ENCODE measurements around the gene RIMKLA.

The RIMKLA gene

DNA sequence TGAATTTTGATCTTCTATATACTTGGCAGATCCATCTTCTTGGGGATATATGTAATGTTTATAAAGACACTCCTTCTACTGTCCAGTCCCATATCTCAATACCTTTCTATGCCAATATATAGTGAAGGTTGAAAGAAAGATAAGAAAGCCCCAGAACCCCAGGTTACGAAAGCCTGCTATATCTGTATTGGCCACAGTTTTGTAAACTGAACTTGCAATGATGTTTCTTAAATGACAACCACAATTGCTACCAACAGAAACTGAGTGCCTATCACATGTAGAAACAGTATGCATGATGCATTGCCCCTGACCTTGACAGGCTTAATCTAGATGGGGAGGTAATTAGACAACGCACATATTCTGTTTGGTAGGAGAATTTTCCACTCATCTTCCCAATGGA is 7.8 kb upstream of the RIMKLA start:
- no peak for DNase-seq (ENCODE audit: low read depth)

DNA sequence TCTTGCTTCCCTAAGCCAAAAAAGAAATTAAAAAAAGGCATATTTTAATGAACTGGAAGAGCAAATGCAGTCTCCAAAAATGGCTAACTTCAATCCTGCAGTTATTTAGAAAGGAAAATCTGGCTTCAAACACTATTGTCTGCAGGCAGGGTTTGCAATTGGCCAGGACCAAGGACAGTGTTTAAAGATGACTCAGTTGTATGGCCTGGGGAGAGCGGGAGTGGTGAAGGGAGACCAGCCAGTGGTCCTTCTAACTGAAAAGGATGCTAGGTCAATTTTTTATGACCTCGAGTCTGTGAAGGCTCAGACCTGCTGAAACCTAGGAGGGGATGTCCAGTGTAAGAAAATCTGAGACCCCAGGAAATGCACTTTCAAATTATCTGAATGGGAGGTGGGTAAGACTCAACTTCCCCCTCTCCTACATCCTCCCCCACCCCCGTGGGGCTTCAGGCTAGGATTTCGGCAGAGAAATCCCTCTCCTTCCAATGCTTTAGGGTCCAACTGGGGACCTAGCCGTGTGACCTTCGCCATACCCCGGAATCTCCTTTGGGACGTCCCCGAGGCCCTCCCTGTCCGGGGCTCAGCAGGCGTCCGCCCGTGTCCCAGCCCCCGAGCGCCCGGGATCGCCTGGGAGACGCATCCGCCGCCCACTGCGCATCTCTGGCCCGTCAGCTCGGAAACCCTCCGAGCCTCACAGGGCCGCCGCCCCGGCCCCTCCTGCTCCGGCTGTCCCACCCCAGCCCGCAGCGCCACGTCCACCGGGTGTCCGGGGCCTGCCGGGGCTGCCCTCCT is 602 bp upstream of the RIMKLA start:
- DNase-seq (ENCODE audit: low read depth) = no peak

DNA sequence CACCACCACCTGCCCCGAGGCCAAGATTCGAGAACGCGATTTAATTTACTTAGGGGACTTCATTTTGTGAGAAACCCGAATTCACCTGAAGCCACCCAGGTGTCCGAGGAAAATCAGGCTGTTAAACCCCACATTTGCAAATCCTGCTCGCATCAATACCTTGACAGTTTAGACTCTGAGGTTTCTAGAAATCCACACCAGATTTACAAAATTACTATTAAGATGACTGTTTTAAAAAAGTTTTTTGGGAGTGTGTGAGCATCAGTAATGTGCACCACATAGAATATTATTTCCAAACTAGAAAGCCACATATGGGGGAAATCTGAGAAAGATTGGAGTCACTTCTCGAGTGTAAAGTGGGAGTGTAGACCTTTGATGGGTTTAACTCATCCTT is 685 bp downstream of the RIMKLA start:
- DNase-seq (ENCODE audit: low read depth) = no peak

DNA sequence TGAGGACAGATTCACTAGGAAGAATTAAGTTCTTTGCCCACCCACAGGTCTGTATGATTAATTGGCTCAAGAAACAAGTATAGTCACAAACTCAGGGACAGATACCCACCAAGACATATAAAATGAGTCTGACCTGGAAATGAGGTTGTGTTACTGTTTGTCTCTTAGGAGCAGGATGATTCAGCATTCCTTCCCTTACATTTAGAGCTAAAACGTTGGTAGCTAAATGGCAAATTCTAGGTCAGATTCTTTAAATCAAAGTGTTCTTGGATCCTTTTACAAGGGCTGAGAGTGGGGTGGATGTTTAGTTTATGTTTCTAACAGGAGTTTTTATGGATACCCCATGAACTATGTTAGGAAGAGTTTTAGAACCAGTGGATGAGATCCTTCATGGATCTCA is 4.7 kb downstream of the RIMKLA start:
- no peak for DNase-seq (ENCODE audit: low read depth)

GRCh38 chr1:42386051-42386450 is 5.5 kb downstream of the RIMKLA start:
- DNase-seq (ENCODE audit: low read depth) = no peak

DNA sequence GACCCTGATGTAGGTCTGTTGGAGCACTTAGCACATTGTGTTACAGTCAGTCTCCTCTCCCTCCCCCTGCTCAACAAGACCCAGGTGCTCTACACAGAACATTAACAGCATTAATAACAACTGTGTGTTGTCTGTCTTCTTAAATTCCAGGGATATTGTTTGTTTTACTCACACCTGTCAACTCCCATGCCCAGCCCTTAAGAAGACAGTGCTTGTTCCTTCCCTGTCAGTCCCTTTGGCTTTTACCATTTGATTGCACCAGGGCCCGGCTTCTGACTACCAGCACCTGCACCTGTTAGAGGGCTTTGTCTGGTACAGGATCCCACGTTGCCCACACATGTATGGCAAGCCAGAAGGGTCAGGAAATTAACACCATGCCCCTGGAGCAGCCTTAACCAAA is 11.7 kb downstream of the RIMKLA start:
- DNase-seq (ENCODE audit: low read depth) = no peak

GRCh38 chr1:42392967-42393848 is 12.6 kb downstream of the RIMKLA start:
- no peak for DNase-seq (ENCODE audit: low read depth)

DNA sequence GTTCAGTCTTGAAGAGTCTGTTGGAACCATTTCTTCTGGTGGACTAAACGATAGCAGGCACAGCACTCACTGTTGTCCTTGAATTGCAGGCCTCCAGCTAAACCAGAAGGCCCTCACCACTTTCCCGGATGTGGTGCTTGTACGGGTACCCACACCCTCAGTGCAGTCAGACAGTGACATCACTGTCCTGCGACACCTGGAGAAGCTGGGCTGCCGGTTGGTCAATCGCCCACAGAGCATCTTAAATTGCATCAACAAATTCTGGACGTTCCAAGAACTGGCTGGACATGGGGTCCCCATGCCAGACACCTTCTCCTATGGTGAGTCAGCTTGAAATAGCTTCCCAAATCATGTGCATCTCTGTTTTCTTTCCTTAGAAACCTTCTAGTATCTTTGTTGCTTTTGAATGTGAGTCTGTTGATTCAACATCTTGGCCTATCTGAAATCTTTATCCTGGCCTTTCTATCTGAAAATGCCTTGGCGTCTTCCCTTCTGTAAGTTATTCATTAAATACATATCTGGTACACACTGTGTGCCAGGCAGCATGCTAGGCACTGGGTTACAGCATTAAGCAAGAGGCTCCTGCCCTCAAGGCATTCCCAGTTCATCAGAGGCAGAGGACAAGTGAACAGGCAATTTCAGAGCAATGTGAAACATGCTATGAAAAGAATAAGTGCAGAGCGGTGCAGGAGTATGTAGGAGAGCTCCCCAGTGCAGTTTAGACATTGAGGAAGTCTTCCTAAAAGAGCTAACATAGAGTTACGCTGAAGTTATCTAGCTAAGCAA is 18.9 kb downstream of the RIMKLA start:
- DNase-seq (ENCODE audit: low read depth) = no peak

DNA sequence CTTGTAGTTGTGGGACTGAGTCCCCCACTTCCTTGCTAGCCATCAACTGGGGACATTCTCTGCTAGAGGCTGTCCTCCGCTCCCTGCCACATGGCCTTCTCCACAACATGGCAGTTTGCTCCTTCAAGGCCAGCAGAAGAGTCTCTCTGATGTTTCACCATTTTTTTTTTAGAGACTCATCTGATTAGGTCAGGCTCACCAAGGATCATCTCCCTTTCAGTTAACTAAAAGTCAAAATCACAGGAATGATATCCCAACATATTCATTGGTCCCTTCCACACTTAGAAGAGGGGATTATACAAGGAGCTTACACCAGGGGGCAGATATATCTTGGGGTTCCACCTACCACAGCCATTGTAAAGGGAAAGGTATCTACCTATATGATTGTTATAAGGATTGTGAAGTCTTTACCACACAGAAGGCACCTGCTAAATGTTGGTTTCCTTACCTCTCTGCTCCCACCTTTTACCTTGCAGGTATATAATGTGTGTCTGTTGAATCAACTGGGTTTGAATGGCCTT is 23.3 kb downstream of the RIMKLA start:
- DNase-seq (ENCODE audit: low read depth) = no peak

DNA sequence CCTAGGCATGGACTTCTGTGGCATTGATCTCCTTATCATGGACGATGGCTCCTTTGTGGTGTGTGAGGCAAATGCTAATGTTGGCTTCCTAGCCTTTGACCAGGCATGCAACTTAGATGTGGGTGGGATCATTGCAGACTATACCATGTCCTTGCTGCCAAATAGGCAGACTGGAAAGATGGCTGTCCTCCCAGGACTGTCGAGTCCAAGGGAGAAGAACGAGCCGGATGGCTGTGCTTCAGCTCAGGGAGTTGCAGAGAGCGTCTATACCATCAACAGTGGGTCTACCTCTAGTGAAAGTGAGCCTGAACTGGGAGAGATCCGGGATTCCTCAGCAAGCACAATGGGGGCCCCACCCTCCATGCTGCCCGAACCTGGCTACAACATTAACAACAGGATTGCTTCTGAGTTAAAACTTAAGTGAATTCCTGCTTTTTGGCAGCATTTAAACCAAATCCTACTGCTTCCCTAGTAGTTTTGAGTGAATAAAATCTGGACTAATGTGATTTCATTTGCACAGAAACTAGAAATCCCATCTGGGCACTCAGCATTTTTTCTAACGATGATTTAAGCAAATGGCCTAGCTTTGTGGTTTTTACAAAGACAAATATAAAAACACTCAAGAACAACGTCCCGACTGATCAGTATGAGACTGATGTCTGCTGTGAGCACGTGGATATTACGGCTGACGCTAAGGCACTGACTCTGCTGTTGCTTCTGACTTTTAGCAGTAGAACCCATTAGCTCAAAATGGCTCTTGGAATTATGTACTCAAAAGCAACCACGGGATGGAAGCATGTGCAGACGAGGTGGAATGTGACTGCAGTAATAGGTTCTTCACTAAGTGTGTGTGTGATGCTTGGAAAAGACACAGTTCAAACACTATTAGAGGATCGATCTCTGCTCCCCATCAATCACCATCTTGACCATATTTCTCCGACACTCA is 34.2 kb downstream of the RIMKLA start:
- no peak for DNase-seq (ENCODE audit: low read depth)

DNA sequence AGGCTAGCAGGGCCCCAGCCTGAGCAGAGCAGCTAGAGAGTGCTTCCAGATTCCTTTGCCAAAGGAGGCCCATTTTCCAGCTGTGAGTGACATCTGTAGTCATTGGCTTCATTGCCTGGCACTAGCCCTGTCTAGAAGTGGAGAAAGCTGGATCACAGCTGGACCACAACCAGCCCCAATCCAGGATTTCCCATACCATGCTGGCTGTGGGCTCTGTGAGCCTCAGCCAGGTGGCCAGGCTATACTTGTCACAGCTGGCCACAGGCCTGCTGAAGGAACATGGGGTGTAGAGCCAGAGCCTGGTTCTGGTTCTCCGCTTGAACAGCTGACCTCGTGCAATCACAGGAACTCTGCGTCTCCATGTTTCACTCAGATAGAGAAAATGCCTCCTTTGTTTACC is 36.6 kb downstream of the RIMKLA start:
- no peak for DNase-seq (ENCODE audit: low read depth)

GRCh38 chr1:42418516-42418915 is 37.9 kb downstream of the RIMKLA start:
- no peak for DNase-seq (ENCODE audit: low read depth)

- DNase-seq (ENCODE audit: low read depth) = no peak
Measured at GRCh38 chr1:42419126-42419821, 38.7 kb downstream of the RIMKLA start.

- DNase-seq (ENCODE audit: low read depth) = no peak
Measured at GRCh38 chr1:42420121-42420520, 39.5 kb downstream of the RIMKLA start.

DNA sequence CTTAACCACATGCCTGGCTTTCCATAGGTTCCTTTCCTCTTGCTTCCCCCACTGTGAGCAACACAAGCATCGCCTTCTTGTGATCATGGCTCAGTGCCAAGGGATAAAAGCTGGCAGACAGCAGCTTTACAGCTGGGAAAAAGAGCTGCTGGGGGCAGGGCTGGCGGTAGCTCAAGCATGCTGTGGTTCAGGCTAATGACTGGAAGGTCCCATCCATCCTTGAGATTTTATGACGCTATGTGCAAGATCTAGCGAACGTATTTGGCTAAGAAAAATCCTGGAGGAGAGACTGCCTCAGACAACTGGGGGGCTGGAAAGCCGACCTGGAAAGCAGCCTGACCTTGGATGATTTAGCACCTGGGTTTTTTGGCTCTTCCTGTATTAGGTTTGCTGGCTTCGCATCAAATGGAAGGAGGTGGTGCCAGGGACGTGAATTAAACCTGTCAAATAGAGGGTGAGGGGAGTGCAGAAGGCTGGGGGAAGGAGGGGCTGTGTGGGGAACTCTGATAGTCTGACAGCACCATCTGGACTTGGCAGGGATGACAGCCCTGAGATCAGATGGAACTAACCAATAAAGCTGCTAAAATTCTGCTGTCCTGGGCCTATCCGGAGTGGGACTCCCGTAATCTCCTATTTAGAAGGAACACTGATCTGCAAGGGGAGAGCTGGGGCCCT is 40.5 kb downstream of the RIMKLA start:
- DNase-seq (ENCODE audit: low read depth) = no peak

DNA sequence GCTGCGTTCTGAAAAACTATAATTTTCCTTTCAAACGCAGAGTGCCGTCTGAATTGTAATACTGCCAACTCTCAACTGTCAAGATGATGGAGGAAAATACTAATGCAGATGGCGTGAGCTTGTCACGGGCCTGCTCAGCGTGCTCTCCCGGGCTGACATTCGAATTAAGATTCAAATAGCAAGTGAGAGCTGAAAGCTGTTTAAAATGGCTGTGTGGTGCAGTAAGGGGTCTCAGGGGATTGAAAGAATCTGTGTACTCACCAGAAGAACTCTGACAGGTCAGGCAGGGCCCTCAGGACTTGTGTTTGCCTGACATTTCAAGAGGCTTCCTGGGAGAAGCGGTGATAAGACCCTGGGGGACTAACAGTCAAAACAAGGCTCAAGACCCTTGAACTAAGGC is 42.1 kb downstream of the RIMKLA start:
- DNase-seq (ENCODE audit: low read depth) = no peak

GRCh38 chr1:42423681-42424080 is 43.1 kb downstream of the RIMKLA start:
- no peak for DNase-seq (ENCODE audit: low read depth)

DNA sequence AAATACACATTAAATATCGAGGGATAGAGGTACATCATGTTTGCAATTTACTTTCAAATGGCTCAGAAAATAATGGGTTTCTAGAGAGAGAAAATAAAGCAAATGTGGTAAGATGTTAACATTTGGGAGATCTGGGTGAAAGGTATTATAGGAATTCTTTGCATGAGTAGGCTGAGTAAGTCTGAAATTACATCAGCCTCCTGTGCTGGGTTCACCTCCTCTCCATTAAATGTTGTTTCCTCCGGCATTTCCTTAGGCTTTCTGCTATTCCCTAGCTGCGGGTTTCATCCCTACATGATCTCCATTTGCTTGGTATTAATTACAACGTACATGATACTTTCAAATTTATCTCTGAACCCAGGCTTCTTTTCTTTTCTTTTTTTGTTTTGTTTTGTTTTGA is 43.6 kb downstream of the RIMKLA start:
- DNase-seq (ENCODE audit: low read depth) = no peak

DNA sequence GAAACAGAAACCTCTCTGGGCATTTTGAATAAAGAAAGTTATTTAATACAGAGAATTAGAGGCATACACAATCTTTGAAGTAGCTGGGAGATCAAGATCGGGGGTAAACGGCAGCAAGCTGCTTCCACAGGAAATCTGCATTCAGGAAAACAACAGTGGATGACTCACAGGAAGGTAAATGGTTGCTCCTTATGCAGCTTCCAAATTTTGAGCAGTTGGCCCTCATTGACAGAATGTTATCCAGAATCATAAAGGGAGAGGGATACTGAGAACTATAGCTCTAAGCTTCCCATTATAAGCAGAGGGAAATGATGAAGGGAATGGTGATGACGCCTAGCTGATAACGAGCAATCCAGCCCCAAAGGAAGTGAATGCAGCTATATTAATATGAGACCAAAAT is 46.6 kb downstream of the RIMKLA start:
- DNase-seq (ENCODE audit: low read depth) = no peak

DNA sequence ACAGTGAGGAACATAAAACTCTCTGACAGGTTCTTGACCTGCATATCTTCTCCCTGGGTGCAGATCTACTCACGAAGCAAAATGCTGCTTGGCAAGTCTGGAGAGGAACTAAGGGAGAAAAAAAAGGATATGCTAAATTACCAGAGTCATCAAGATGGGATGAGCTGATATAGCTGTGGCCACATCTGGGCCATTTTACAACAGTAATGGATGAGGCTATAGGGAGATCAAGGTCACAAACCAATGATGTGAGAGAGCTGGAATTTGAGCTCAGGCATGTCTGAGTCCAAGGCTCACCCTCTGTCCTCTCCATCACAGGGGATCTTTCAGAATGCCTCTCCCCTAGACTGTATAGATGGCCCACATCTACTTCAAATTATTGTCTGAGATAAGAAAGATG is 49.0 kb downstream of the RIMKLA start:
- DNase-seq (ENCODE audit: low read depth) = no peak
